OCI-LY1 (cell line): ENCODE data around the gene PDLIM5.

Experiments
- EZH2 ChIP-seq: fragments of 200-600 bp; sonication (generic), shearing (Covaris generic); IDR thresholded peaks from 2 replicates; pipeline ENCODE4 v1.8.0; 2017; ENCODE audit warnings: borderline replicate concordance, mixed run types, mild to moderate bottlenecking, antibody characterized with exemption, low read length, moderate library complexity, mixed read lengths
- TF ChIP-seq, protein P1 (sequence below): fragments of 200-600 bp; sonication (generic), shearing (Covaris generic); IDR thresholded peaks from 2 replicates; pipeline ENCODE4 v1.5.1; 2017; ENCODE audit warnings: mild to moderate bottlenecking, antibody characterized with exemption, low read length, moderate library complexity, mixed read lengths

DNA sequence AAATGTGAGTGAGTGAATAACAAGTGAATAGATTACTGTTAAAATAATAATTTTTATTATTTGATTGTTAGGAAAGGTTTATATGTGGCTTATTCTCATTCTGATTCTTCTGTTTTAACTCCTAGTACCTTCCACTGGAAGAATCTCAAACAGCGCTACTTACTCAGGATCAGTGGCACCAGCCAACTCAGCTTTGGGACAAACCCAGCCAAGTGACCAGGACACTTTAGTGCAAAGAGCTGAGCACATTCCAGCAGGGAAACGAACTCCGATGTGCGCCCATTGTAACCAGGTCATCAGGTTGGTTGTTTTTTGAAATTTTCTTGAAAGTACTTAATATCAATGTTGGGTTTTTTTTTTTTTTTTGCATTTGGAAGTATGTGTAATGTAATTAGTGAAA is 188.4 kb downstream of the PDLIM5 start:
- TF ChIP-seq, protein P1, sequence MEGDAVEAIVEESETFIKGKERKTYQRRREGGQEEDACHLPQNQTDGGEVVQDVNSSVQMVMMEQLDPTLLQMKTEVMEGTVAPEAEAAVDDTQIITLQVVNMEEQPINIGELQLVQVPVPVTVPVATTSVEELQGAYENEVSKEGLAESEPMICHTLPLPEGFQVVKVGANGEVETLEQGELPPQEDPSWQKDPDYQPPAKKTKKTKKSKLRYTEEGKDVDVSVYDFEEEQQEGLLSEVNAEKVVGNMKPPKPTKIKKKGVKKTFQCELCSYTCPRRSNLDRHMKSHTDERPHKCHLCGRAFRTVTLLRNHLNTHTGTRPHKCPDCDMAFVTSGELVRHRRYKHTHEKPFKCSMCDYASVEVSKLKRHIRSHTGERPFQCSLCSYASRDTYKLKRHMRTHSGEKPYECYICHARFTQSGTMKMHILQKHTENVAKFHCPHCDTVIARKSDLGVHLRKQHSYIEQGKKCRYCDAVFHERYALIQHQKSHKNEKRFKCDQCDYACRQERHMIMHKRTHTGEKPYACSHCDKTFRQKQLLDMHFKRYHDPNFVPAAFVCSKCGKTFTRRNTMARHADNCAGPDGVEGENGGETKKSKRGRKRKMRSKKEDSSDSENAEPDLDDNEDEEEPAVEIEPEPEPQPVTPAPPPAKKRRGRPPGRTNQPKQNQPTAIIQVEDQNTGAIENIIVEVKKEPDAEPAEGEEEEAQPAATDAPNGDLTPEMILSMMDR = no peak
- no peak for TF ChIP-seq EZH2
